Natural killer cell treated with Interleukin-12 subunit alpha and Interleukin-12 subunit beta and Interleukin-15 and Interleukin-18, amount 100 ng/mL, for 72 hours (primary cell): Measurements from ENCODE around the gene ADIRF. TPM values are rescaled to one million over a fixed set of nuclear protein-coding genes. Genes with fewer than 3 reads are reported as not detected.

ENCODE experiments used
- ATAC-seq, 2 donors: fragments of 150-1000 bp; cut with Tn5 transposase in 1 of 2; sonication (Bioruptor Pico), chemical (Tn5 transposase) in 1 of 2; 2 replicates each; pipeline ENCODE4 v1.10.0; 2021
- DNase-seq: peaks from one replicate; pipeline ENCODE4 v3.0.0; 2022; ENCODE audit warnings: low spot score
- H3K27ac Mint-ChIP-seq, 2 donors: 1 replicate in 1 of 2; 2 replicates in 1 of 2; pipeline ENCODE4 v1.8.0; 2022; ENCODE audit warnings: mixed read lengths in 2 of 2, mild to moderate bottlenecking in 1 of 2, moderate library complexity in 1 of 2
- H3K27me3 Mint-ChIP-seq, 2 donors: 1 replicate in 1 of 2; 2 replicates in 1 of 2; pipeline ENCODE4 v1.8.0; 2022; ENCODE audit warnings: mixed read lengths in 2 of 2
- H3K36me3 Mint-ChIP-seq: one replicate; pipeline ENCODE4 v1.8.0; 2022; ENCODE audit warnings: mixed read lengths
- H3K4me1 Mint-ChIP-seq, 2 donors: 1 replicate in 1 of 2; 2 replicates in 1 of 2; pipeline ENCODE4 v1.8.0; 2022; ENCODE audit warnings: low read depth in 2 of 2, mixed read lengths in 2 of 2, mild to moderate bottlenecking in 1 of 2
- H3K4me3 Mint-ChIP-seq: one replicate; pipeline ENCODE4 v1.8.0; 2022; ENCODE audit warnings: mixed read lengths
- H3K9me3 Mint-ChIP-seq: 2 replicates; pipeline ENCODE4 v1.8.0; 2022; ENCODE audit warnings: mixed read lengths
- total RNA-seq, 2 donors: library from RNA; stranded (reverse); gene quantifications; one replicate each; pipeline ENCODE4 v1.2.3, GENCODE V29; 2022

Gene ADIRF
- total RNA-seq, 2 donors from 2014 or later: not detected

GRCh38 chr10:86960863-86961434 lies 7.3 kb upstream of the ADIRF start:
- Mint-ChIP-seq H3K9me3 (no peaks in the 10 kb centered on the region), H3K36me3 (no peaks in the 10 kb centered on the region), H3K27me3 (peaks cover 0 to 6% of the 10 kb centered on the region in 2 donors), H3K4me3 (no peak overlapping the region), H3K27ac (no peak overlapping the region), H3K4me1 (peaks cover 0 to 4% of the 10 kb centered on the region in 2 donors)
- no peak for ATAC-seq
- no peak for DNase-seq

DNA sequence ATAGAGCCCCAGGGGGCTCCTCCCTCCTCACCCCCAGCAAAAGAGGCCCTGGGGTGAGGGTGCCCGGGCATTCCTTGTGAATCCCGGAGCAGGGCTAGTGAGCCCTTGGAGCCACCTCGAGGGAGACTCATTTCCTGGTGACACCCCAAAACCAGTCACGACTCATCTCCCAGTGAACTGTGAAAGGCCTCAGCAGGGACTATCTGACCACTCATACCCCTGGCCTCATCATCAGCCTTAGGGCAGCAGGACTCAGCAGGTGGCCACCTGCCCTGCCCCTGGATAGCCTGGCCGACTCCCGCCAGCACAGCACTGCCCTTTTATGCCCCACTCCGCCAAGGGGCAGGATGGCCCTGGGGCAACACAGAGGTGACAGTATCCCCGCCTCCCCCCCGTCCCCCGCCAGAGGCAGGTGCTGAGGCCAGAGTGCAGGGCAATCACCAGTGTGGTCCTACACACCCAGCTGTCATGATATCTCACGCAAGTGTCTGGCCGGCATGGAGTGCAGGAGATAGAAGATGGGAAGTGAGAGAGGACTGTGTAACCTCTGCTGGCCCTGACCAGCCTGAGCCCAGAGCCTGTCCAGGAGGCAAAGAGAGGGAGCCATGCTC lies 6.7 kb upstream of the ADIRF start:
- Mint-ChIP-seq H3K36me3 (no peaks in the 10 kb centered on the region), H3K27ac (no peak overlapping the region), H3K4me1 (peaks cover 0 to 9% of the 10 kb centered on the region in 2 donors), H3K27me3 (peaks cover 0 to 9% of the 10 kb centered on the region in 2 donors), H3K9me3 (no peaks in the 10 kb centered on the region), H3K4me3 (no peak overlapping the region)
- DNase-seq (peak; percentile 48), ATAC-seq (no peak)

GRCh38 chr10:86962136-86962980 lies 5.9 kb upstream of the ADIRF start:
- H3K36me3 Mint-ChIP-seq: no peaks in the 10 kb centered on the region
- no peak overlapping the region for H3K27ac Mint-ChIP-seq
- ATAC-seq (no peak), DNase-seq (peak; percentile 34)
- H3K27me3 Mint-ChIP-seq: peaks cover 0 to 10% of the 10 kb centered on the region in 2 donors
- no peak overlapping the region for H3K4me3 Mint-ChIP-seq
- no peaks in the 10 kb centered on the region for H3K9me3 Mint-ChIP-seq
- H3K4me1 Mint-ChIP-seq: peaks cover 0 to 10% of the 10 kb centered on the region in 2 donors

DNA sequence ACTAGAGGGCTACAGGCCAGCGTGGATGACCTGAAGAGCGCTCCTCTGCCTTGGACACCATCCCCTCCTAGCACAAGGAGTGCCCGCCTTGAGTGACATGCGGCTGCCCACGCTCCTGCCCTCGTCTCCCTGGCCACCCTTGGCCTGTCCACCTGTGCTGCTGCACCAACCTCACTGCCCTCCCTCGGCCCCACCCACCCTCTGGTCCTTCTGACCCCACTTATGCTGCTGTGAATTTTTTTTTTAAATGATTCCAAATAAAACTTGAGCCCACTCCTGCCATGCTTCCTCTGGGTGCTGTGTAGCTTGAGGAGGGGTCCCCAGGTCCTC lies 5.3 kb upstream of the ADIRF start:
- Mint-ChIP-seq H3K4me1 (peaks cover 0 to 10% of the 10 kb centered on the region in 2 donors), H3K9me3 (no peaks in the 10 kb centered on the region), H3K4me3 (no peak overlapping the region), H3K27me3 (peaks cover 0 to 10% of the 10 kb centered on the region in 2 donors), H3K27ac (no peak overlapping the region), H3K36me3 (no peaks in the 10 kb centered on the region)
- DNase-seq (no peak), ATAC-seq (no peak)

DNA sequence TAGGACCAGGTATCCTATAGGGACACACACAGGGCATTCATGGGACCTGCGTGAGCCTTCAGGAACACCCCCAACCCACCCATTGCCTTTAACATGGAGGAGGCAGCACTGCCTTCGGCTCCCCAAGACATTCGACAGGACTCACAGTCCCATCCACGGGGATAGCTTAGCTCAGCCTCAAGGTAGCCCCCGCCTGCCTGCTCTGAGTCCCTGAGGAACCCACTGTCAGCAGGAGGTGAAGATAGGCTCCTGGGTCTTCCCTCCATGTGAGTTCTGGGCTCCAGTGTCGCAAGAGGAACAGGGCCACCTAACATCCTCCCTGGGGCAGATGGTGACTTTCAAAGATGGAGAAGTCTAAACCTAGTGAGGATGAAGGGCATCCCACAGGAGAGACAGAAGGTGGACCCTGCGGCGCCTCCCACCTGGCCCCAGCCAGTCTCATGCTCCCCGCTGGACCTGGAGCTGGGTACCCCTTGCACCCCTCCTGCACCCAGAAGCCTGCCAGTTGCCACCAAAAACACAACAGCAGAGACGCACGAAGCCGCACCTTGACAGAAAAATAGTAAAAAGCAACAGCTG lies 4.9 kb upstream of the ADIRF start:
- no peak overlapping the region for H3K27ac Mint-ChIP-seq
- no peak overlapping the region for H3K4me3 Mint-ChIP-seq
- no peaks in the 10 kb centered on the region for H3K36me3 Mint-ChIP-seq
- ATAC-seq: no peak
- no peak for DNase-seq
- peaks cover 0 to 10% of the 10 kb centered on the region in 2 donors for H3K27me3 Mint-ChIP-seq
- peaks cover 0 to 10% of the 10 kb centered on the region in 2 donors for H3K4me1 Mint-ChIP-seq
- H3K9me3 Mint-ChIP-seq: no peaks in the 10 kb centered on the region

DNA sequence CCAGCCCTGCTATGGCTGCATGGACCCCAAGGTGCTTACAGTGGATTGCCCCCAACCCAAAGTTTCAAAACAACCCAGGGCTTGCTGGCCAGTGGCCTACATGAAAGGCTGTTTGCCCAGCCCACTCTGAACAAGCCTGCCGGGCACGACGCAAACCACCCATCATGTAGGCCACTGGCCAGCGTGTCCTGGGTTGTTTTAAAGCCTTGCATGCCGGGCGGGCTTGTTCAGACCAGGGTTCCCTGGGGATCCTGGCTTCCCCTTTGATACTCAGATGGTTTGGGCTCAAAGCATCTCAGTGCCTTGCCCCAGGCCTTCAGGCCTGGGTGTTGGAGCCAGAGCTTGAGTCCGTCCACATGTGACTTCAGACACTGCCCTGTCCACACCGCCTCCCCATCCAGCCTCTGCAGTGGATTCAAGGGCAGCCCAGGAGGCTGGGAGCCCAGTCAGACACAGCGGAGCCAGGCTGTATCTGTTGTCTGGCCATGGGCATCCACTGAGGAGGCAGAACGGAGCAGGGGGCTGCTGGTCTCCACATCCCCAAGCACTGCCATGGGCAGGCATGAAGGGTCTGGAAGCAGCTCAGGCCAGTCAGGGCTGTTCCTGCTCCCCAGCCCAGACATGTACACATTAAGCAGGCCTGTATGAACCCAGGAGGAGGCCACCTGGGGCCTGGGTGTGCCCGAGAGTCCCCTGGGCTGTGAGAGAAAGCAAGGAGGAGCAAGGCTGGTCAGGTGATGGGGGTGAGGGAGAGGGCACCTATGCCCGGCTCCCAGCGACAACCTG lies 4.0 kb upstream of the ADIRF start:
- Mint-ChIP-seq H3K9me3 (no peaks in the 10 kb centered on the region), H3K27me3 (peaks cover 0 to 10% of the 10 kb centered on the region in 2 donors), H3K36me3 (no peaks in the 10 kb centered on the region), H3K27ac (no peak overlapping the region), H3K4me3 (no peak overlapping the region), H3K4me1 (peaks cover 0 to 10% of the 10 kb centered on the region in 2 donors)
- ATAC-seq (no peak), DNase-seq (no peak)

- Mint-ChIP-seq H3K4me1 (peaks cover 0 to 10% of the 10 kb centered on the region in 2 donors), H3K27ac (no peak overlapping the region), H3K4me3 (no peak overlapping the region), H3K36me3 (no peaks in the 10 kb centered on the region), H3K9me3 (no peaks in the 10 kb centered on the region), H3K27me3 (peaks cover 0 to 10% of the 10 kb centered on the region in 2 donors)
- no peak for DNase-seq
- no peak for ATAC-seq
Measured at GRCh38 chr10:86964847-86965190, 3.5 kb upstream of the ADIRF start.

- DNase-seq (peak; percentile 48), ATAC-seq (no peak)
- Mint-ChIP-seq H3K9me3 (no peaks in the 10 kb centered on the region), H3K36me3 (no peaks in the 10 kb centered on the region), H3K4me3 (no peak overlapping the region), H3K27me3 (peaks cover 0 to 10% of the 10 kb centered on the region in 2 donors), H3K4me1 (peaks cover 0 to 10% of the 10 kb centered on the region in 2 donors), H3K27ac (peak overlapping the region in 1 of 2 donors; percentile 38)
Measured at GRCh38 chr10:86965986-86966654, 2.2 kb upstream of the ADIRF start.

DNA sequence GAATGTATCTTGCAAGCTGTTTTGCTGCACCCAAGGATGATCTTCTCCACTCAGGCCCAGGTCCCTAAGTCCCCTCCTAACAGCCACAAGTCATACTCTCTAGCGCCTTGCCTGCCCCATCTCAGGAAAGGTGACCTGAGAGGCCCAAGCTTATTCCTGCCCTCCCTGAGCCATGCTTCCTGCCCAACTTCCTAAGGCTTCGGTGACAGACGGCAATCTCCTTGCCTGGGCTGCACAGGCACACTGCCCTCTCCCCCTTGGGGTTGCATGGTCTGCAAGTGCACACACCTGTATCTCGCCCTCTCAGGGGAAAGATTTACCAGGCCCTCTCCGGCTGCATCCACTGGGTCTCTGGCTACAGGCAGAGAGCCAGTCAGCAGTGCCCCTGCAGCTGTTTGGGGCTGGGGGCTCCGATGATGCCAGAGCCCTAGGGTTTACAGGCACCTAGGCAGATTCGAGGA lies 771 bp upstream of the ADIRF start:
- H3K27me3 Mint-ChIP-seq: peaks cover 2 to 10% of the 10 kb centered on the region in 2 donors
- ATAC-seq (no peak), DNase-seq (peak; percentile 51)

GRCh38 chr10:86968994-86969355 lies 693 bp downstream of the ADIRF start:
- Mint-ChIP-seq H3K9me3 (no peaks in the 10 kb centered on the region), H3K27me3 (peaks cover 8 to 16% of the 10 kb centered on the region in 2 donors), H3K36me3 (no peaks in the 10 kb centered on the region), H3K4me1 (peaks cover 12 to 22% of the 10 kb centered on the region in 2 donors), H3K4me3 (no peak overlapping the region), H3K27ac (no peak overlapping the region)
- no peak for DNase-seq
- ATAC-seq: no peak

More for the DNA sequence above, 771 bp upstream of the ADIRF start:
- no peak overlapping the region for H3K4me3 Mint-ChIP-seq
- H3K4me1 Mint-ChIP-seq: peaks cover 8 to 17% of the 10 kb centered on the region in 2 donors
- no peaks in the 10 kb centered on the region for H3K36me3 Mint-ChIP-seq
- H3K27ac Mint-ChIP-seq: no peak overlapping the region
- H3K9me3 Mint-ChIP-seq: no peaks in the 10 kb centered on the region

- H3K27ac Mint-ChIP-seq: no peak overlapping the region
- H3K36me3 Mint-ChIP-seq: no peaks in the 10 kb centered on the region
- ATAC-seq (no peak), DNase-seq (no peak)
- H3K9me3 Mint-ChIP-seq: no peaks in the 10 kb centered on the region
- H3K4me3 Mint-ChIP-seq: peak overlapping the region; percentile 27
- peaks cover 12 to 22% of the 10 kb centered on the region in 2 donors for H3K4me1 Mint-ChIP-seq
- H3K27me3 Mint-ChIP-seq: peaks cover 8 to 20% of the 10 kb centered on the region in 2 donors
Measured at GRCh38 chr10:86969421-86970041, 1.2 kb downstream of the ADIRF start.

DNA sequence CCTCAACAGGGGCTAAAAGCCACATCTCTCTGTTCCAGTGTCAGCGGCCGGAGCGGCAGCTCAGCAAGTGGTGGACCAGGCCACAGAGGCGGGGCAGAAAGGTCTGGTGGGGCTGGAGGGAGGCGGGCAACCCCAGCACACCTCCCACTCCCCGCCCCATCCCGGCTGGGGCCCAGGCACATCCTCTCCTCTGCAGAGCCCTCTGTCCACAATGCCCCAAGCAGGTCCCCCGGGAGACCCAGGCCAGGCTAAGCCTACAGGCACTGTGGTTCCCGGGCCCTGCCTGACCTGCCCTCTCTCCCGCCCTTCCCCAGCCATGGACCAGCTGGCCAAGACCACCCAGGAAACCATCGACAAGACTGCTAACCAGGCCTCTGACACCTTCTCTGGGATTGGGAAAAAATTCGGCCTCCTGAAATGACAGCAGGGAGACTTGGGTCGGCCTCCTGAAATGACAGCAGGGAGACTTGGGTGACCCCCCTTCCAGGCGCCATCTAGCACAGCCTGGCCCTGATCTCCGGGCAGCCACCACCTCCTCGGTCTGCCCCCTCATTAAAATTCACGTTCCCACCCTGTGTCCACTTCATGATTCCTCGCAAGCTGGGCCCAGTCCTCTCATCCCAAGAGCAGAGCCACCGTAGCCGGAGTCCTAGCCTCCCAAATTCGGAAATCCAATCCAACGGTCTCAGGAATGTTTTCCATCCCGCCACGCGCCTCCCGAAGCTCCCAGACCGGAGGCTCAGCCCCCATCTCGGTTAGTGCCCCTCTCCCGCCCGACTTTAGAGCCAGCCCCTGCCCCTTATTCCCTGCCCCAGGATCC lies 2.1 kb downstream of the ADIRF start:
- DNase-seq (peak; percentile 58), ATAC-seq (no peak)
- Mint-ChIP-seq H3K4me3 (peak overlapping the region; percentile 62), H3K27me3 (peaks cover 8 to 21% of the 10 kb centered on the region in 2 donors), H3K27ac (no peak overlapping the region), H3K36me3 (no peaks in the 10 kb centered on the region), H3K9me3 (no peaks in the 10 kb centered on the region), H3K4me1 (peaks cover 12 to 22% of the 10 kb centered on the region in 2 donors)
